HEK293T (cell line): Measurements from ENCODE around the gene DNASE1L1.

Experiments
- CTCF ChIA-PET: fragments of 350-600 bp; formaldehyde crosslinking; extraction: SDS; loops from one replicate; lab custom pipeline; 2021; ENCODE audit warnings: antibody characterized with exemption, inconsistent platforms; lab: Yijun Ruan, JAX
- POLR2A ChIA-PET: fragments of 350-600 bp; formaldehyde crosslinking; extraction: SDS; loops from one replicate; lab custom pipeline; 2020; ENCODE audit warnings: antibody characterized with exemption, inconsistent platforms; lab: Yijun Ruan, JAX
- DNase-seq: peaks from one replicate; pipeline ENCODE4 v3.0.0; 2012; ENCODE audit warnings: mixed read lengths; ENCODE audit errors: extremely low spot score
- ARNT ChIP-seq: fragments of 450-650 bp; IDR thresholded peaks from 2 replicates; pipeline ENCODE4 v1.6.1; 2017; ENCODE audit warnings: mild to moderate bottlenecking
- BHLHE40 ChIP-seq: fragments of 450-650 bp; IDR thresholded peaks from 2 replicates; pipeline ENCODE4 v1.6.1; 2016; ENCODE audit warnings: mild to moderate bottlenecking, moderate library complexity, borderline replicate concordance
- CTBP1 ChIP-seq: fragments of 450-650 bp; IDR thresholded peaks from 2 replicates; pipeline ENCODE4 v1.6.1; 2016; ENCODE audit warnings: borderline replicate concordance
- ELF4 ChIP-seq: fragments of 450-650 bp; IDR thresholded peaks from 2 replicates; pipeline ENCODE4 v1.6.1; 2017; ENCODE audit warnings: antibody characterized with exemption
- FOXA1 ChIP-seq: fragments of 450-650 bp; IDR thresholded peaks from 2 replicates; pipeline ENCODE4 v1.6.1; 2016; ENCODE audit warnings: mild to moderate bottlenecking
- FOXK2 ChIP-seq: fragments of 450-650 bp; IDR thresholded peaks from 2 replicates; pipeline ENCODE4 v1.6.1; 2016; ENCODE audit warnings: mild to moderate bottlenecking
- FOXM1 ChIP-seq: fragments of 450-650 bp; IDR thresholded peaks from 2 replicates; pipeline ENCODE4 v1.6.1; 2017; ENCODE audit warnings: mild to moderate bottlenecking, borderline replicate concordance
- HDGF ChIP-seq: fragments of 450-650 bp; IDR thresholded peaks from 2 replicates; pipeline ENCODE4 v1.6.1; 2017; ENCODE audit warnings: antibody characterized with exemption, borderline replicate concordance
- L3MBTL2 ChIP-seq: fragments of 450-650 bp; conservative IDR thresholded peaks from 2 replicates; pipeline ENCODE4 v1.6.1; 2016; ENCODE audit warnings: mild to moderate bottlenecking
- LEF1 ChIP-seq: fragments of 450-650 bp; IDR thresholded peaks from 2 replicates; pipeline ENCODE4 v1.6.1; 2017; ENCODE audit warnings: mild to moderate bottlenecking, borderline replicate concordance
- NFRKB ChIP-seq: fragments of 450-650 bp; IDR thresholded peaks from 2 replicates; pipeline ENCODE4 v1.6.1; 2016; ENCODE audit warnings: mild to moderate bottlenecking, moderate library complexity
- PKNOX1 ChIP-seq: fragments of 450-650 bp; IDR thresholded peaks from 2 replicates; pipeline ENCODE4 v1.6.1; 2016
- SP1 ChIP-seq: fragments of 450-650 bp; IDR thresholded peaks from 2 replicates; pipeline ENCODE4 v1.6.1; 2017
- SUZ12 ChIP-seq: fragments of 450-650 bp; IDR thresholded peaks from 2 replicates; pipeline ENCODE4 v1.6.1; 2016; ENCODE audit warnings: mild to moderate bottlenecking
- TARDBP ChIP-seq: fragments of 450-650 bp; IDR thresholded peaks from 2 replicates; pipeline ENCODE4 v1.6.1; 2016
- ZNF384 ChIP-seq: fragments of 450-650 bp; IDR thresholded peaks from 2 replicates; pipeline ENCODE4 v1.6.1; 2016

DNASE1L1 gene

GRCh38 chrX:154399527-154400368 is 9.3 kb downstream of the DNASE1L1 start:
- ChIA-PET CTCF (interaction anchor here (0.5 to 1.3 kb wide), 4 partner anchors 11 to 132 kb away, joined by 3 to 8 read pairs (median 3); no protein-coding TSS in a partner anchor), POLR2A (interaction anchor here (0.7 to 4.8 kb wide), 9 partner anchors 9 to 143 kb away, joined by 3 to 40 read pairs (median 4); partner anchors contain the start of gene DNASE1L1)
- DNase-seq = no peak
- TF ChIP-seq FOXK2 (no peak), ZNF384 (no peak), FOXM1 (no peak), HDGF (no peak), NFRKB (no peak), PKNOX1 (no peak), ELF4 (no peak; the same call in 1 of the 2 replicates), CTBP1 (no peak), TARDBP (no peak), FOXA1 (no peak), LEF1 (no peak), SUZ12 (no peak), SP1 (no peak), BHLHE40 (no peak), ARNT (no peak), L3MBTL2 (no peak)

DNA sequence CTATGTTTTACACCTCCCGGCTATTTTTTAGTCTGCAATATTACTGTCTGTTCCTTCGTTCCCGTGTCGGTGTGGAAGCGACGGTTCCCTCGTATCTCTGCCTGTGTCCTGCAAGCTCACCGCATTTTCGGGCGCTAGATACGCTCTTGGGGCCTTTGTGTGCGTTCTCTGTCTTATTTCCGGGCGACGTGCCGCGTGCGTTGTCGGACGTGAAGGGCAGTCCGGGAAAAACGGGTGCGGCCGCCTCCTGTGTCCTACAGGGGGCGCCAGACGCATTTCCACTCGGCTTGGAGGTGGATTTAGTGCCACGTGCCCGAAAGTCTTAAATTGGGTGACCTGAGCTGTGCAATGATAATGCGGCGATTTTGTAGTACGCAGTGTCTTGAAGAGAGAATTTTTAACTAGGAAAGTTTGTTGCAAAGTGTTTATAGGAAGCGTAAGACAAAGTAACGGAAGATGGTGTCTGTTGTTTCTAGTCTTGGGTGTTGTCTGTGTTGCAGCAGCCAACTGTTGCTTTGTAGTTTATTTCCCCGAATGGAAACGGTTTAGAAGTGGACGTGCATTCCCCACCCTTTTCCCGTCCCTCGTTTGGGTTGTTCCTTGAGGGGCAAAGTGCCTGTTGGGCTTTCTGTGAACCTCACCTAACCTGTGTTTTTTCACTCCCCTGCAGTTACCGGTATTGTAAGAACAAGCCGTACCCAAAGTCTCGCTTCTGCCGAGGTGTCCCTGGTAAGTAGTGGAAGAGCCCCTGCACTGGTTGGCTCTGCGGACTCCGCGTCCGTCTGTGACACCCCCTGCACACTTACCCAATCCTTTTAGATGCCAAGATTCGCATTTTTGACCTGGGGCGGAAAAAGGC is 10.2 kb downstream of the DNASE1L1 start:
- TF ChIP-seq SUZ12 = no peak
- TF ChIP-seq CTBP1 = no peak
- TF ChIP-seq TARDBP = no peak
- no peak for TF ChIP-seq LEF1
- no peak for TF ChIP-seq FOXK2
- 0 out of 2 replicates have a peak, but pooled peaks have one; percentile 17 for TF ChIP-seq ARNT
- TF ChIP-seq L3MBTL2 = peak; percentile 94
- TF ChIP-seq FOXM1 = no peak
- TF ChIP-seq BHLHE40 = no peak
- no peak for TF ChIP-seq NFRKB
- TF ChIP-seq ELF4 = no peak
- no peak for TF ChIP-seq FOXA1
- no peak for TF ChIP-seq SP1
- TF ChIP-seq ZNF384 = no peak
- no peak for TF ChIP-seq HDGF
- TF ChIP-seq PKNOX1 = no peak; the same call in 1 of the 2 replicates
- ChIA-PET POLR2A (interaction anchor here (0.6 to 4.8 kb wide), 29 partner anchors 10 to 365 kb away, joined by 3 to 40 read pairs (median 4); partner anchors contain the start of genes DNASE1L1, EMD, FLNA and LAGE3), CTCF (interaction anchor here (0.5 to 2.3 kb wide), 9 partner anchors 8 to 133 kb away, joined by 3 to 8 read pairs (median 4); no protein-coding TSS in a partner anchor)
- DNase-seq = peak; percentile 68

GRCh38 chrX:154397888-154398667 is 11.0 kb downstream of the DNASE1L1 start, which contains the start of gene RPL10:
Gene RPL10 (plus strand): TSS chrX:154398377. CDS start chrX:154398520, 143 bp downstream.
- DNase-seq = peak; percentile 97
- ChIA-PET CTCF (interaction anchor here (0.6 to 2.3 kb wide), 5 partner anchors 9 to 129 kb away, joined by 3 to 8 read pairs (median 4); no protein-coding TSS in a partner anchor), POLR2A (interaction anchor here (0.6 to 4.8 kb wide), 31 partner anchors 11 to 366 kb away, joined by 3 to 40 read pairs (median 4); partner anchors contain the start of genes ATP6AP1, DNASE1L1, EMD and FLNA)
- TF ChIP-seq FOXK2 (no peak), PKNOX1 (peak; percentile 77), SP1 (no peak), ZNF384 (no peak), TARDBP (no peak), FOXM1 (no peak), NFRKB (0 out of 2 replicates have a peak, but pooled peaks have one; percentile 27), SUZ12 (no peak), LEF1 (peak; percentile 63; the same call in 1 of the 2 replicates), FOXA1 (no peak), ELF4 (peak; percentile 98), L3MBTL2 (peak; percentile 93), CTBP1 (peak; percentile 74), HDGF (no peak), BHLHE40 (no peak)
